Breast epithelium (tissue), 3 donors: ENCODE data around the gene SMTNL1.

Experiments
- CTCF ChIP-seq, 3 donors: fragments of 450-650 bp; IDR thresholded peaks; one replicate each; pipeline ENCODE4 v1.5.1; 2016 to 2017; ENCODE audit warnings: antibody characterized with exemption in 3 of 3, mild to moderate bottlenecking in 3 of 3, moderate library complexity in 3 of 3
- POLR2A ChIP-seq: fragments of 450-650 bp; IDR thresholded peaks from one replicate; pipeline ENCODE4 v1.6.1; 2016; ENCODE audit warnings: antibody characterized with exemption, mild to moderate bottlenecking, moderate library complexity
- POLR2AphosphoS5 ChIP-seq, 3 donors: sonication (generic); formaldehyde crosslinking; IDR thresholded peaks; one replicate each; pipeline ENCODE4 v1.6.1; 2017; ENCODE audit warnings: antibody characterized with exemption in 3 of 3

GRCh38 chr11:57499413-57499982 lies 37.9 kb upstream of the SMTNL1 start:
- peak in 1 of 3 donors; percentile 18 for TF ChIP-seq CTCF (IDR thresholded peaks at IDR 0.05)
- TF ChIP-seq POLR2AphosphoS5 (IDR thresholded peaks at IDR 0.05) = peak; percentile 2 to 19 (median 14)
- TF ChIP-seq POLR2A = no peak
